ENCODE data around the gene ZMYND11.

The ZMYND11 gene

DNA sequence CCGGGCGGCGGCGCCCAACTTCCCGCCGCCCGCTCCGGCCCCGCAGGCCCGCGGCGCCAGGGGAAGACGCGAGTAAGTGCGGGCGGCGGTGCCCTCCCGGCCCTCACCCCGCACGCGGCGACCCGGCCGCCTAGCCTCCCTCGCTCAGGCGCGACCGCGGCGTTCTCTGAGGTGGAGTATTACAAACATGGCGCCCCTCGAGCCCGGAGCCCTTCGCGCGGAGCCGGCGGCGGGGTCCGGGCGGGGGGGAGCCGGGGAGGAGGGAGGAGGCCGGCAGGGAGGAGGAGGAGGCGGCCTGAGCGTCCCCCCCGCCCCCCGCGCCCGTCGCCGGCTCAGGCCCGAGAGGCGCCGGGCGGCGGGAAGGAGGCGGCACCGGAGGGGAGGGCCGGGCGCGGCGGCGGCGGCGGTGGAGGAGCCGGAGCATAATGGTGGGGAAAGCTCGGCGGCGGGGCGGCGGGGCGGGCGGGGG, at the start of gene ZMYND11:
ZMYND11 (plus strand) TSS at position 324 of the 469 bp plus-strand sequence. CDS start 44,558 bp downstream, outside the sequence.
- no peak for DNase-seq

DNA sequence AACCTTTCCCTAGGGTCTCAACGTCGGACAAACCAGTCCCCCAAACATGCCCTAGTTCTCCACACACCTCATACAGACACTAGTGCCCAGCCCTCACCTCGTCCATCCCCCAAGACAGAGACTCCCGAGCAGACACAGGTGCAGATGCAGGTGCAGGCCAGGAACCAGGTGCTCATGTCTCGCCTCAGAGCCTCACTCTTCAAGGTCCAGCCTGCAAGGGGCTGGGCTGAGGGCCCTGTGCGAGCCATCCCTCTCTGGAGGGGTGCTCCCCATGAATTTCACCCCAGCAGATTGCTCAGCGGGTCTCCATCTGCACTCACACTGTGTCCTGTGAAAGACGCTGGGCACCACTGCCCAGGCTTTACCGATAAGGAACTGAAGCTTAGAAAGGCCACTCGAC, 49.2 kb upstream of the ZMYND11 start:
- no peak for DNase-seq

DNA sequence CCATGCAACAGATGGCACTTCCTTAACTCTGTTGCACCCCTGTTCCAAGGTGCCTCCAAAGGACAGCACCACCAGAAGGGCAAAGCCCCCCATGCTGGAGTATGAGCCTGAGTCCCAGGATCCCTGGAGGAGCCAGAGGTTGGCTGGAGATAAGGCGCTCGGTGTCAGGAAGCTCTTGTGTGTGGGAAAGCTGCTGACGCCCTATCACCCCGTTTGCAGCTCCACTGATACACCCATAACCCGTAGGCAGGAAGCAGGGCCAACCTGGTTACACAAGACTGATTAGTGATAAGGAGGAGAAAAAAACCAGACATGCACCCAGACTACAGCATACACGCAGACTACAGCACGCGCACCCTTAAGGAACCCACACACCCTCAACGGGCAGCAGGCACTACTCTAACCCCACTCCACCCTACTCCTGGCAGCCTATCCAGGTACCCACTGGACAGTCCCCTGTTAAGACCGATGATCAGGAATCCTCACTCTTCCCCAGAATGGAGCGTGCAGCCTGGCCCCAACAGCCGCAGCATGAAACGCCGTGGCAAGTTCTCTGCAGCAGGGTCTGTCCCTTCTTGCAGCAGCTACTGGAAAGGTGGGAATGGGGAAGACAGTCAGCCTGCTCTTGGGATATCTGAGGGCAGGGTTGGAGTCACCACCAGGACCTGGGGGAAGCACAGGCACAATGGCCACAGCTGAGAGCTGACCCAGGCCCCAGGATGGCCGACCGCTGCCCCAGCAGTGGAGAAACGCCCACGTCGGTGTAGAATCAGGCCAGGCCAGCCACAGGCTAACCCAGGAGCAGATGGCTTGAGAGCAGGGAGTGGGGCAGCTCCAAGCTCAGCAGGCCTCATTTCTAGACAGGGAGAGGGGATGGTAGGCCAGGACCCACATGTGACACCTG, 47.8 kb upstream of the ZMYND11 start:
- DNase-seq: no peak

DNA sequence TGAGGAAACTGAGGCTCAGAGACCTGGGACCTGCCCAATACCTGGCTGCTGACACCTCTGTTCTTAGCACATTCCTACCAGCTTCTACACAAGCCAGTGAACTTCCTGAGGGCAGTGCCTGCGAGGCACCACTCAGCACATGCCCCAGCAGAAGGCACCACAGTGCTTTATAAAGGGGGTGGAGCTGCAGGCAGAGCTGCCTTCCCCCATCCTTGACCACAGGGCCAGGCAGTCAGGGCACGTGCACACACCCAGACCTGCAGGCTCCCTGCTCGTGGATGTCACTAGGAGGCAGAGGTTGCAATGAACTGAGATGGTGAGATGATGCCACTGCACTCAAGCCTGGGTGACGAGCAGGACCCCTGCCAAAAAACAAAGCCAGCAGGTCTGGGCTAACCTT, 47.0 kb upstream of the ZMYND11 start:
- no peak for DNase-seq

DNA sequence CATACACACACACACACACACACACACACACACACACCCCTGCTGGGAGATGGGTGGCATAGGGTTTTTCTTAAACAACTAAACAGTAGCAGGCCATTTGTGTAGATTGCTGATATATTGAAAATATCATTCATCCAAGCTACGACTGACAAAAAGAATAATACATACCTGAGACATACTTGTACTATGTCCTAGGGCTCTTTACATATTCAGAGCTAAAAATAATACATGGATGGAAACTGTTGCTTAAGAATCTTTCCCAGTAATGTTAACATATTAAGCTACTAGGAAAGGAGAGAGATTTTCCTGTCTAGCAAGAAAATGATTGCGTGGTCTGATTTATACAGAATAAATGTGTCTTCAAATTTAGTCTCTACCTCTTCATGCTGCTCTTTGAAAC, 46.0 kb upstream of the ZMYND11 start:
- no peak for DNase-seq

DNA sequence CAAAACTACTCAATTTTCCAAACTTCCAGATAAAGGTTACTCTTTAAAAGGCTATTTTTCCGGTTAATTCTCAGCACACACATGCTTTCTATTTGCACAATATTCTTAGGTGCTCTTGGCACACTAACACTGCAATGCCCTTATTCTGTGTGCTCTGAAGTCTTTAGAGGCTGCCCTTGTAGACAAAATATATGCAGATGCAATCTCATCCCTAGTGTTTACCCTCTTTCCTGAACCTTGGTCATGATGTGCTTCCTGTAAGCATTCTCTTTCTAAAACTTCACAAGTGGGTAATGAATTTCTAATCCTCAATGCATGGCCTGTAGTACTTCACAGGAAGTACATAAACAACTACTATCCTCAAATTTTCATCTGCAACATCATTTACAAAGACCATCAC, 45.1 kb upstream of the ZMYND11 start:
- no peak for DNase-seq

DNA sequence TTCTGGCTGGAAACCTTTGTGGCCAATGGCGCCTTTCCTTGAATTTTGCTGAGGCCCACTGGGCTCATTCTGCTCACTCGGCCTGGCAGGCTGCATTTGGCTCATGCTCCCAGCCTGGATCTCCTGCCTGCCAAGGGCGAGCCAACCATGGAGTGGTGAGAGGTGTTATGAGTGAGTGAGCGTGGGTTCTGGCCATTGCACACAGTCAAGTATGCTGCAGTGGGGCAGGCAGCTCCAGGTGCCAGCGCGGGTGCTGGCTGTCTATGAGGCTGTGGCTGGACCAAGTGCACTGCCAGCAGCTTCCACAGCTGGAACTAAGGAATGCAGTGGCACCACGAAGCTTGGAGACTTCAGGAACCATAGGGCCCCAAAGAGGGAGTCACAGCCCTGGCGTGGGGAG, 43.9 kb upstream of the ZMYND11 start:
- DNase-seq: no peak

DNA sequence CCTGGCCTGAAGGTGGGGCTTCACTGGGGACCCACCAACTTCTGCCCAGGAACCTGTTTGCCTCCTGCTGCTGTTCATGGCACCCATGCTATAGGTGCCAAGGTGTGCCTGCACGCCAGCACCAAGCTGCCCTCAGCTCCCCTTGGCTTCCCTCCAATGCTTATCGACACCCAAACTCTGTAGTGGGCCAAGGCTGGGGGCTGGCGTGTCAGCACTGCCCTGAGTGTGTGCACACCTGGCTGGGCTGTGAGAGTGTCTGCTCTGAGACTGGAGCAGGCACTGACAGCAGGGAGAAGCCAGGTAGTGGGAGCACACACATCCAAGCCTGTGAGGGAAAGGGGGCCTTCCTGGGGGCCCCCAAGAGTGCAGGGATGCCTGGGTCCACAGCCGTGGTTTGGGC, 43.1 kb upstream of the ZMYND11 start:
- no peak for DNase-seq

DNA sequence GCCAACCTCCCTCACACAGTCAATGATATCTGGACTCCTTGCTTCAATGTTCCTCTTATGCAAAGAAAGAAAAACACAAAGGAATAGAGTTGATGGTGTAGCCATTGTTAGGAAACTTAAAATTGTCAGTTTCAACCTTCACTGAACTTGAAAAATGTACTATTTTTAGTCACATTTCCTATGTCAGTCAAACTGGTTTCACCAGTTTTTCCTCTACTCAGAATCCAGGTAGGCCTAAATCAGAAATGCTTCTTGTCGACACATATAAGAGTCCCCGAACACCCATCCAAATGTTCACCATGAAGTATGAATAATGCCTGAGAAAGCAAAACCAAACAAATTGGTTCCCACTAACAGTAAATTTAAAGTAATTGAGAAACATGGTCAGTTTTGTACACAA, 42.4 kb upstream of the ZMYND11 start:
- DNase-seq: no peak

DNA sequence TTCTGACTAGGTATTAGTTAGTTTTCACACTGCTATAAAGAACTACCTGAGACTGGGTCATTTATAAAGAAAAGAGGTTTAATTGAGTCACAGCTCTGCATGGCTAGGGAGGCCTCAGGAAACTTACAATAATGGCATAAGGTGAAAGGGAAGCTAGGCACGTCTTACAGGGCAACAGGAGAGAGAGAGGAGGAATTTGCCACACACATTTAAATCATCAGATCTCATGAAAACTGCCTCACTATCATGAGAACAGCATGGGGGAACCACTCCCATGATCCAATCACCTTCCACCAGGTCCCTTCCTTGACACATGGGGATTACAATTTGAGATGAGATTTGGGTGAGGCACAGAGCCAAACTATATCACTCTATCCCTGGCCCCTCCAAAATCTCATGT, 40.6 kb upstream of the ZMYND11 start:
- no peak for DNase-seq

DNA sequence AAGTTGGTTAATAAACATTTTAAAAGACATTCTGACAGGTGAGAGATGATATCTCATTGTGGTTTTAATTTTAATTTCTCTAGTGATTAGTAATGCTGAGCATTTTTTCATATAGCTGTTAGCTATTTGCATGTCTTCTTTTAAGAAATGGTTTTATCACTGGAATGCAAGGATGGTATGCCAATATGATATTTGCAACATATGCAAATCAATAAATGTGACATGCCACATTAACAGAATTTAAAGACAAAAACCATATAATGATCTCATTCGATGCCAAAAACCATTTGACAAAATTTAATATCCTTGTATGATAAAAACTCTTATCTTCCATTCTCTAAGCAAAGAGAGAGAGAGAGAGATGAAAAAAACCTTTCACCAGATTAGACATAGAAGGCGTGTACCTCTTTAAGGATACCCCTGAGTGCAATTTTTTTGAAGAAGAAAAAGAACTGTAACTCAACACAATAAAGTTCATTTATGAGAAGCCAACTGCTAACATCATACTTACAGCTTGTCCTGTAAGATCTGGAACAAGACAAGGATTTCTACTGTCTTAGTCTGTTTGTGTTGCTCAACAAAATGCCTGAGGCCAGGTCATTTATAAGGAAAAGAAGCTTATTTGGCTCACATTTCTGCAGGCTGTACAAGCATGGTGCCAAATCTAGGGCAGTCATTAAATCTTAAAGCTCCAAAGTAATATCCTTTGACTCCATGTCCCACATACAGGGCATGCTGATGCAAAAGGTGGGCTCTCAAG, 39.7 kb upstream of the ZMYND11 start:
- DNase-seq: no peak

DNA sequence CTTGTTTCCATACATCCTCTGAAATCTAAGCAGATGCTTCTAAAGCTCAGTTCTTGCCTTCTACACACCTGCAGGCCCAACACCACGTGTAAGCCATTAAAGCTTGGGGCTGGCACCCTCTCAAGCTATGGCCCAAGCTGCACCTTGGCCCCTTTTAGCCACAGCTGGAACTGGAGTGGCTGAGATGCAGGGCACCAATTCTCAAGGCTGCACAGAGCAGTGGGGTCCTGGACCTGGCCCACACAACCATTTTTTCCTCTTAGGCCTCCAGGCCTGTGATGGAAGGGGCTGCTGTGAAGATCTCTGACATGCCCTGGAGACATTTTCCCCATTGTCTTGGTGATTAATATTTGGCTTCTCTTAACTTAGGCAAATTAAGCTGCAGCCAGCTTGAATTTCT, 38.8 kb upstream of the ZMYND11 start:
- DNase-seq: no peak

DNA sequence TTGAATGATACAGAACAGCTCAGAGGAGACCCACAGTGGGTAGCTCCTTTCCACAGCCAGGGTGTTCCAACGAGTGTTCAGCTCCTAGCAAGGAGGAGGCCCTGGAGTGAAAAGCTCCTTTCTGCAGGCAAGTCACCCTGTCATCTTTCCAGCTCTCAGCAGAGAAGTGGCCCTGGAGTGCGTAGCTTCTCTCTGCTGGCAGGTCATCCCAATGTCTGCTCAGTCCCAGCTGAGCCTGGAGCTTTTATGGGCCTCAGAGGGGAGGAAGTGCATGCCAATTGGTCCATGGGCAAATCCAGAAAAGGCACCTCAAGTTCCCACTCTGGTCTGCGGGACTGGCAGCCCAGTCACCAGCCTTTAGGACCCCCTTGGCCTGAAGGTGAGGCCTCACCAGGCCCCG, 30.8 kb upstream of the ZMYND11 start:
- no peak for DNase-seq

DNA sequence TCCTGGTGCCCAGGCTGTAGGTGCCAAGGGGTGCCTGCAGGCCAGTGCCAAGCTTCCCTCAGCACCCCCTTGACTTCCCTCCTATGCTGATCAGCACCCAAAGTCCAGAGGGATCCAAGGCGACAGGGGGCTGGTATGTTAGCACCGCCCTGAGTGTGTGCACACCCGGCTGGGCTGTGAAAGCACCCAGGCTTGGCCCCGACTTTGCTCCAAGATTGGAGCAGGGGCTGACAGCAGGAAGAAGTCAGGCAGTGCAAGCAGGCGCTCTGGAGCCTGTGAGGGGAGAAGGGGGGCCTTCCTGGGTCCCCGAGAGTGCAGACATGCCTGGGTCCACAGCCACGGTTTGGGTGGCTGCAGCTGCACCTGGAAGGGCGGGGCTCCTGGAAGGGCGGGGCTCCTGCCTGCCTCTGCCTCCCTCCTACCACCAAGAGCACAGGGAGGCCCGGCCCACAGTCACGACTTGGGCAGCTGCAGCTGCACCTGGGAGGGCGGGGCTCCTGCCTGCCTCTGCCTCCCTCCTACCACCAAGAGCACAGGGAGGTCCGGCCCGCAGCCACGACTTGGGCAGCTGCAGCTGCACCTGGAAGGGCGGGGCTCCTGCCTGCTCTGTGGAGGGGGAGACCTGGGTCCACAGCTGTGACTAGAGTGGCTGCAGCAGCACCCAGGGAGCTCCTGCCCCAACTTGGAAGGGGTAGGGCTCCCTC, 30.2 kb upstream of the ZMYND11 start:
- no peak for DNase-seq

DNA sequence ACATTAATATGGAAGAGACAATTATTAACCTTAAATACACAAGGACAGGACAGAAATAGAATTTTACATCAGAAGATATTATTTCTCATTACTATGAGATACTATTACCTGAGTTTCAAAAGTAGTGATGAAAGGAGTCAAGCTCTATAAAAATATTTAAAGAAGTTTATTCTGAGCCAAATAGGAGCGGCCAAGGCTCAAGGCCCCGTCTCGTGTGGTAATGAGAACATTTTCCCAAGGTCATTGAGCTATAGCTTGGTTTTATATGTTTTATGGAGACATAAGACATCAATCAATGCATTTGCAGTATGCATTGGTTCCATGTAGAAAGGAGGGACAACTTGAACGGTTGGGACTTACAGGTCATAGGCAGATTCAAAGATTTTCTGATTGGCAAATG, 29.4 kb upstream of the ZMYND11 start:
- no peak for DNase-seq

DNA sequence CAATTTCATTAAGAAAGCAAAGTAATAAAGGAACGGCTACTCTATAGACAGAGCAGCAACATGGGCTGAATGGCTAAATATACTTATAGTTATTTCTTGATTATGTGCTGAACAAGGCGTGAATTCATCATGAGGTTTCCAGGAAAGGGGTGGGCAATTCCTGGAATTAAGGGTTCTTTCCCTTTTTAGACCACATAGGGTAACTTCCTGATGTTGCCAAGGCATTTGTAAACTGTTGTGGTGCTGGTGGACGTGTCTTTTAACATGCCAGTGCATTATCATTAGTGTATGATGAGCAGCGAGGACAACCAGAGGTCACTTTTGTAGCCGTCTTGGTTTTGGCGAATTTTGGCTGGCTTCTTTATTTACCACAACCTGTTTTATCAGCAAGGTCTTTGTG, 28.5 kb upstream of the ZMYND11 start:
- DNase-seq: no peak

DNA sequence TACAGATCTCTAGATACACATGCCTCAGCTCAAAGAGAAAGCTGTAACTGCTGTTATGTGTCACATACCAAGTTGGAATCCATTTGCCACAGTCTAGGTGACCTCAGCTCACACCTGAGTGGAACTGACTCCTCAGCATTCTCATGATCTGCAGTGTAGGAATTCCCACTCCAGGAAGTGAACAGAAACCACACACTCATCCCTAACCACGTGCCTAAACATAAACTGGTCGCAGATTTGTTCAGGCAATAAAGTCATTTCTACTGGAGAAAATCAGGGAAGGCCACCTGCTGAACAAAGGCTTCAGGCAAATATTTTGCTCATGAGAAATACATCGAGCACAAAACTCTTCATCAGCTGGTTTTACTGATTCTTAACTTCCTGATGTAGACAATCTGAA, 23.0 kb upstream of the ZMYND11 start:
- DNase-seq: no peak

DNA sequence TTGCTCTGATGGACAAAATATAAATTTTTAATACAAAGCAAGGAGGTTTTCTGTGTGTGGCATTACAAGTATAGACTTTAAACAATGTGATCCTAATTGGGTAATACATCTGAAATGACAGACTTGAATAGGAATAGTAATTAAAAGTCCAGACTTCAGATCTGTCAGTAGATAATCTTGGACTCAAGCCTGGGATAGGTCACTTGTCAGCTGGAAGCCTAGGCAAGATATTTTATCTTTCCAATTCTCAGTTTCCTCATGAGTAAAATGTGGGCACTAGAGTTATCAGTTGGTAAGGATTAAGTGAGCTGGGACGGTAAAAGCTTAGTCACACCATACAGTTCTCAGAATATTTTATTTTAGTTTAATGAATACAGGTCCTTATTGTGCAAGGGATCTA, 10.4 kb upstream of the ZMYND11 start:
- no peak for DNase-seq

DNA sequence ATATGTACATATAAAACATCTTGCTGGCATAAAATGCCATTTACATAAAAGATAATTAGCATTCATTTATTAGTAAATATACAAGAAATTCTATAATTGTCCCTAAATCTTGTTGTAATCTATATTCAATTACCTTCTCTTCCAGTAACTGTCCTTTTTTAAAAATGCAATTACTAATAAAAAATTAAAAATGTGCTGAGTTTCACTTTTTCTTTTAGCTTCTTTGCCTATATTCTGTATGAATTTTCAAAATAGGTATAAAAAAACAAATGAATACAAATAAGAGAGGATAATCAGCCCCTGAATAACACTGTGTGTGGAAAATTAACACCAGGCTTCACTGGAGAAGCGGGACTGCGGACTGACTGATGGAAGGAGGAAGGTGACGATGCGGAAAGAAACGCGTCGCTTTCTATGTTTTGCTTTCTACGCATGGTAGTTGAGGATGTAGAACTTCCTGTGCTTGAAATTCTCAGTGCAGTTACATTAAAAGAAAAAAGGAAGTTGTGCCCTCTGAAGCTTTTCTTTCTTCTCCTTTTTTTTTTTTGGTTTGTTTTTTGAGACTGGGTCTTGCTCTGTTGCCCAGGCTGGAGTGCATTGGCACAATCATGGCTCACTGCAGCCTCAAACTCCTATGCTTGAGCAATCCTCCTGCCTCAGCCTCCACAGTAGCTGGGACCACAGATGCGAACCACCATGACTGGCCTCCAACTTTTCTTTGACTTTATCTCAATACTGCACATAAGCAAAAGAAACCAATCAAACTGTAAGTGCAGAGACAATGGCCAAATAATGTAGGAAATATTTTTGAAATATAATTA, 7.4 kb upstream of the ZMYND11 start:
- DNase-seq: no peak

DNA sequence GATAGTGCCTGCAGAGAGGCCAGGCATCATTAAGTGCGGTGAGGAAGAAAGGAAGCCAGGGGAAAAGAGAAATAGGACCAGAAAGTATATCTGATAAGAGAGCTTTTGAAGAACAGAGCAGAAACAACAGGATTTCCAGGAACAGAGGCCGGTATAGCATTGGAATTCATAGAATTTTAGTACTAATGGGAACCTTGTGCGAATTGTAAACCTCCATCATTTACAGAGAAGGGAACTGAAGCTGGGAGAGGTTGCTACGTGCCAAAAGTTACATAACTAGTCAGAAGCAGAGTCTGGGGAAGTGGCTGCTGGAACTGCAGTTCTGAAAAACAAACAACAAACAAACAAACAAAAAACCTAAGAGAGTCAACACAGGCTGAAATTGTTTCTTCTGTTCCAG, 5.4 kb upstream of the ZMYND11 start:
- no peak for DNase-seq

DNA sequence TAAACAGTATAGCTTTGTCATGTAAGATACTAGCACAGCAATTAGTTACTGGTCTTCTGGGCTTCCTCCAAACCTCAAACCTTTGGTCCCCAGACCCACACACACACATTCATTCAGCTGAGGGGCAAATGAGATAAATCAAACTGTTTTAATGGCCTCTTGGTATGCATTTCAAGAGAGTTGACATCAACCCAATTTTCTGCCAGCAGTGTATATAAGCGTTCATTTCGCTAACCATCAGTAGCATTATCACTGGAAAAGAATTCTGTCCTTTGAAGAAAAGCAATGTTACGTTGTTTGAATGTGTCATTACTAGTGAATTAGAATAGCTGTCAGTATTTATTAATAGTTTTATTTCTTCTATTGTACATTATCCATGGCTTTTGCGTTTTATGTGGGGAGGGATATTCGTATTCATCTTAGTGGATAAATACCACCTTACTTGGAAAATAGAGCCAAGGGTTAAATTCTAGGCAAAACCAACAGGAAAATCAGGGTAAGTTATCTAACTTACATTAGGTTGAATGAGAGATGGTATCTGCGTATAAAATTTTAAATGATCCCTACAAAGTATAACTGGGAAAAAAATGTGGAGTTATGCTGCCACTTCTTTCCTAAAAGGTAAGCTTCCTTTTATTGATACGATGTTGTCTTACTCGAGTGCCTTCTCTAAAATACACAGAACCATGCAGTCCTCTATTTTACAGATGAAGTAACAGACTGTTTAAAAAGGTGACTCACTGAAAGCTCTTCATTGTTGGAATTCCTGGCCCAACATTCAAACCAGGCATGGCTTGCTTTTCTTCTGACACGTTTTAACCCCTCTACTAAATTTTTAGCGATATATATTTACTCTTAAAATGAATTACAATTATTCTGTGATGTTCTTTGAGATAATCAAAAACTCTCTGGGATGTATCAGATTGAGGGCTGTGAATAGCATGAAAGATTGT, 2.0 kb upstream of the ZMYND11 start:
- DNase-seq: no peak

Data from NCI-H524 treated with DMSO at 0.1 percent for 48 hours (cell line).